B cell (primary cell): ENCODE results near the gene TMEM266. TPM values are rescaled to one million over a fixed set of nuclear protein-coding genes. Genes with fewer than 3 reads are reported as not detected.

ENCODE experiments used
- ATAC-seq: fragments of 200-7000 bp; cut with Tn5 transposase; one replicate; pipeline ENCODE4 v1.10.0; 2021; ENCODE audit warnings: low read depth, mild to moderate bottlenecking, moderate number of reproducible peaks, moderate library complexity
- CTCF ChIA-PET: fragments of 350-600 bp; sonication (Branson Sonifier 250); formaldehyde crosslinking; loops from one replicate; lab custom pipeline; 2021; ENCODE audit warnings: antibody characterized with exemption, inconsistent platforms; lab: Charles Lee
- POLR2A ChIA-PET: fragments of 350-600 bp; sonication (Branson Sonifier 250); formaldehyde crosslinking; loops from one replicate; lab custom pipeline; 2021; ENCODE audit warnings: antibody characterized with exemption; lab: Charles Lee
- DNase-seq: peaks from one replicate; pipeline ENCODE4 v3.0.0; 2013
- H2AFZ ChIP-seq: 2 replicates; pipeline ENCODE4 v1.6.1; 2012; ENCODE audit warnings: mild to moderate bottlenecking, low read depth, low read length; ENCODE audit not compliant: insufficient read depth, poor library complexity, severe bottlenecking
- H3K27ac ChIP-seq, 2 donors: 1 replicate in 1 of 2; 2 replicates in 1 of 2; pipeline ENCODE4 v1.5.1; 2012 to 2013; ENCODE audit warnings: low read length in 2 of 2, mild to moderate bottlenecking in 2 of 2, moderate library complexity in 1 of 2
- H3K27me3 ChIP-seq, 4 experiments: fragments of 200-600 bp in 1 of 4; sonication (generic) in 1 of 4; replicated peaks in 1 of 4; 1 replicate in 2 of 4; 2 replicates in 2 of 4; pipeline versions ENCODE4 v1.6.1 to v1.7.0; 2013 to 2016; ENCODE audit warnings: low read length in 3 of 4, mild to moderate bottlenecking in 2 of 4, mixed read lengths in 1 of 4, moderate library complexity in 1 of 4; ENCODE audit not compliant: insufficient read depth in 4 of 4, control insufficient read depth in 3 of 4; ENCODE audit errors: control extremely low read depth in 1 of 4
- H3K36me3 ChIP-seq, 2 experiments: replicated peaks in 1 of 2; 1 replicate in 1 of 2; 2 replicates in 1 of 2; pipeline versions ENCODE4 v1.6.1 to v1.7.1; 2013; ENCODE audit warnings: low read length in 1 of 2; ENCODE audit not compliant: insufficient read depth in 2 of 2, control insufficient read depth in 1 of 2; ENCODE audit errors: control extremely low read depth in 1 of 2, extremely low read depth in 1 of 2
- H3K4me1 ChIP-seq, 2 donors: fragments of 200-600 bp in 1 of 2; sonication (generic) in 1 of 2; 1 replicate in 1 of 2; 2 replicates in 1 of 2; pipeline versions ENCODE4 v1.5.1 to v1.6.1; 2013 to 2017; ENCODE audit warnings: low read length in 2 of 2; ENCODE audit not compliant: control insufficient read depth in 2 of 2, insufficient read depth in 2 of 2
- H3K4me2 ChIP-seq: replicated peaks from 2 replicates; pipeline ENCODE3; 2012; ENCODE audit warnings: mild to moderate bottlenecking, low read depth, low read length; ENCODE audit not compliant: poor library complexity, severe bottlenecking
- H3K4me3 ChIP-seq, 5 experiments: fragments of 200-600 bp in 1 of 5; sonication (generic) in 1 of 5; 1 replicate in 3 of 5; 2 replicates in 2 of 5; pipeline versions ENCODE4 v1.5.1 to v1.7.0; 2011 to 2016; ENCODE audit warnings: low read length in 4 of 5, mild to moderate bottlenecking in 4 of 5, low read depth in 2 of 5, control low read depth in 1 of 5, moderate library complexity in 1 of 5; ENCODE audit not compliant: insufficient read depth in 1 of 5; ENCODE audit errors: control extremely low read depth in 1 of 5, extremely low read depth in 1 of 5
- H3K79me2 ChIP-seq: fragments of 200-600 bp; sonication (generic); one replicate; pipeline ENCODE4 v1.6.0; 2016; ENCODE audit warnings: low read length; ENCODE audit not compliant: control insufficient read depth, insufficient read depth
- H3K9ac ChIP-seq: fragments of 200-600 bp; sonication (generic); 2 replicates; pipeline ENCODE4 v1.6.1; 2017; ENCODE audit warnings: mild to moderate bottlenecking, low read length, moderate library complexity
- H3K9me3 ChIP-seq, 3 donors: one replicate each; pipeline versions ENCODE4 v1.6.1 to v1.7.1; 2013; ENCODE audit warnings: low read length in 2 of 3; ENCODE audit not compliant: control insufficient read depth in 2 of 3, insufficient read depth in 1 of 3; ENCODE audit errors: control extremely low read depth in 1 of 3
- H4K20me1 ChIP-seq: 2 replicates; pipeline ENCODE4 v1.6.0; 2012; ENCODE audit warnings: mild to moderate bottlenecking, low read length; ENCODE audit not compliant: insufficient read depth, control insufficient read depth, poor library complexity, severe bottlenecking
- H3K27ac Mint-ChIP-seq: one replicate; pipeline ENCODE4 v1.8.0; 2021; ENCODE audit warnings: mixed read lengths
- H3K27me3 Mint-ChIP-seq: one replicate; pipeline ENCODE4 v1.8.0; 2021; ENCODE audit warnings: mixed read lengths
- H3K4me1 Mint-ChIP-seq: one replicate; pipeline ENCODE4 v1.8.0; 2021; ENCODE audit warnings: mixed read lengths
- H3K4me3 Mint-ChIP-seq: one replicate; pipeline ENCODE4 v1.8.0; 2021; ENCODE audit warnings: mixed read lengths
- H3K9me3 Mint-ChIP-seq: one replicate; pipeline ENCODE4 v1.8.0; 2022; ENCODE audit warnings: mixed read lengths; ENCODE audit not compliant: insufficient read depth
- EZH2 ChIP-seq: IDR thresholded peaks from 2 replicates; pipeline ENCODE4 v1.6.1; 2012; ENCODE audit warnings: borderline replicate concordance, low read depth, mild to moderate bottlenecking, moderate library complexity, low read length; ENCODE audit not compliant: insufficient read depth, poor library complexity, severe bottlenecking
- WGBS: methylation state at CpG from one replicate; pipeline ENCODE4 v1.1.5; 2013; ENCODE audit warnings: missing lambda C conversion rate; ENCODE audit not compliant: insufficient coverage; 5-methylcytosine and 5-hydroxymethylcytosine counted together
- intact Hi-C: fragments of 100-400 bp; cut with micrococcal nuclease; formaldehyde crosslinking; loops from one replicate; pipeline ENCODE4 v1.10.0; 2022
- polyA plus RNA-seq: library from polyadenylated mRNA; depleted of rRNA; stranded (reverse); fragments of >200 nt; gene quantifications from 2 replicates; pipeline ENCODE4 v1.2.3, GENCODE V29; 2012
- total RNA-seq, 2 donors: library from RNA; stranded (reverse); fragments of 120-200 nt in 1 of 2; gene quantifications; 1 replicate in 1 of 2; 2 replicates in 1 of 2; pipeline versions ENCODE4 v1.2.3 to v1.2.4, GENCODE V29; 2013 to 2022
- TF ChIP-seq, protein P1 (sequence below): fragments of 200-600 bp; IDR thresholded peaks from one replicate; pipeline ENCODE4 v1.8.0; 2022; ENCODE audit warnings: antibody characterized with exemption, mild to moderate bottlenecking

The TMEM266 gene
- total and polyA plus RNA-seq, 2 donors (not counting 1 experiment from before 2014, with no cell fraction given) = not detected

DNA sequence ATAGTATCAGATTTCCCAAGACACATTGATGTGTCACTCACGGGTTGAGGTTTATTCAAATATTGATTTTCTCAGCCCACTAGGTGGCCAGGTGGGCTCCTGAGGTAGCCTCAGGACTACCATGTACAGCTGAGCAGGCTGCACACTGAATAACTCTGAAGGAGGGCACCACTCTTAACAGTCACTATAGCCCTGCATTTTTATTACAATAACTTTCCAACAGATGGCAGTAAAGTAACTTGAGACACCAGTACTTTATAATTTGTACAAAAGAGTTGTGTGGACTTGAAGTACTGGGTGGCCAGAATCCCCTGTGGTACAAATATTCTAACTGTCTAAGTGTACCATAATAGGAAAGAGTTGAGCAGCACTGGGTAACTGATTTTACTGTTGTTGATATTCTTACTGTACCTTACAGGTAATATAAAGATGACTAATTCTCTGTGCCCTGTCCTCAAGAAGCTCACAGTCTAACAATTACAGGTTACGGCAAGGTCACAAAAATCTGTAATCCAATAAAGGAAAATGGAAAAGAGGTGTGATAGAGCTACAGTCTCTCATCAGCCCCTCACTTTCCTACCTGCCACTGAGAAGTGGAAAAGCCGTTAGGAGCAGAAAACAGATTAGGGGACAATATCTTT is 175.5 kb downstream of the TMEM266 start:
- H3K27ac ChIP-seq = no peak overlapping the region
- H3K36me3 ChIP-seq = peaks cover 0 to 7% of the 10 kb centered on the region in 2 experiments
- CTCF ChIA-PET = interaction anchor here (0.6 to 2.4 kb wide), 20 partner anchors 8 to 797 kb away, joined by 3 to 13 read pairs (median 3); partner anchors contain the start of gene ISL2
- H3K27me3 ChIP-seq = no peaks in the 10 kb centered on the region
- H3K4me2 ChIP-seq = no peak overlapping the region
- H3K27me3 Mint-ChIP-seq = no peaks in the 10 kb centered on the region
- no peak overlapping the region for H2AFZ ChIP-seq
- no peak overlapping the region for H3K9ac ChIP-seq
- TF ChIP-seq, protein P1, sequence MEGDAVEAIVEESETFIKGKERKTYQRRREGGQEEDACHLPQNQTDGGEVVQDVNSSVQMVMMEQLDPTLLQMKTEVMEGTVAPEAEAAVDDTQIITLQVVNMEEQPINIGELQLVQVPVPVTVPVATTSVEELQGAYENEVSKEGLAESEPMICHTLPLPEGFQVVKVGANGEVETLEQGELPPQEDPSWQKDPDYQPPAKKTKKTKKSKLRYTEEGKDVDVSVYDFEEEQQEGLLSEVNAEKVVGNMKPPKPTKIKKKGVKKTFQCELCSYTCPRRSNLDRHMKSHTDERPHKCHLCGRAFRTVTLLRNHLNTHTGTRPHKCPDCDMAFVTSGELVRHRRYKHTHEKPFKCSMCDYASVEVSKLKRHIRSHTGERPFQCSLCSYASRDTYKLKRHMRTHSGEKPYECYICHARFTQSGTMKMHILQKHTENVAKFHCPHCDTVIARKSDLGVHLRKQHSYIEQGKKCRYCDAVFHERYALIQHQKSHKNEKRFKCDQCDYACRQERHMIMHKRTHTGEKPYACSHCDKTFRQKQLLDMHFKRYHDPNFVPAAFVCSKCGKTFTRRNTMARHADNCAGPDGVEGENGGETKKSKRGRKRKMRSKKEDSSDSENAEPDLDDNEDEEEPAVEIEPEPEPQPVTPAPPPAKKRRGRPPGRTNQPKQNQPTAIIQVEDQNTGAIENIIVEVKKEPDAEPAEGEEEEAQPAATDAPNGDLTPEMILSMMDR = peak; percentile 65
- TF ChIP-seq EZH2 = no peak
- no peaks in the 10 kb centered on the region for H3K9me3 Mint-ChIP-seq
- no peaks in the 10 kb centered on the region for H3K79me2 ChIP-seq
- H3K4me1 ChIP-seq = no peaks in the 10 kb centered on the region
- H3K4me1 Mint-ChIP-seq = no peaks in the 10 kb centered on the region
- no peaks in the 10 kb centered on the region for H4K20me1 ChIP-seq
- H3K27ac Mint-ChIP-seq = no peak overlapping the region
- DNase-seq (peak; percentile 45), ATAC-seq (peak; percentile 21)
- H3K9me3 ChIP-seq = no peaks in the 10 kb centered on the region
- H3K4me3 Mint-ChIP-seq = no peak overlapping the region
- H3K4me3 ChIP-seq = no peak overlapping the region
- POLR2A ChIA-PET = no interaction called here
- WGBS = 60% methylated on average over 1 of the region's 3 CpGs
- intact Hi-C loops = loop anchor here (2.0 to 10.0 kb wide), 4 partner anchors 49 to 797 kb away; no protein-coding TSS in a partner anchor

DNA sequence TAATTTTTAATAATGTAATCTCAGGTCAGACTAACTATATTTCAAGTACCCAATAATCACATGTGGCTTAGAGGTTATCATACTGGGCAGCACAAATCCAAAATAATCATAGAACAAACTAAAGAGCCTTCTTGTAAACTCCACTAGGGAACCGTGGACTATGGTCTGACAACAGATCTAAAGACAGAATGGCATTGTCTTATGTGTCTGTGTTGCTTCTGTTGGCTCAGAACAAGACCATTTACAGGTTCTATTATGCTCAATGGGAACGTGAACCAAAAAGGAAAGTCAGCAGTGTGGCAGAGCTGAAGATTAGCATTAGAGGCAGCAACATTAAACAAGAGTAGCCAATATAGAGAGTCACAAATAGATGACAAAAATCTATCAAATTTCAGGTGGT is 176.6 kb downstream of the TMEM266 start:
- DNase-seq (no peak), ATAC-seq (no peak)
- Histone ChIP-seq H3K36me3 (no peaks in the 10 kb centered on the region), H3K4me3 (no peak overlapping the region), H3K27me3 (no peaks in the 10 kb centered on the region), H3K79me2 (no peaks in the 10 kb centered on the region), H2AFZ (no peak overlapping the region), H3K4me2 (no peak overlapping the region), H3K27ac (no peak overlapping the region), H3K9me3 (no peaks in the 10 kb centered on the region), H4K20me1 (no peaks in the 10 kb centered on the region), H3K9ac (no peak overlapping the region), H3K4me1 (no peaks in the 10 kb centered on the region)
- TF ChIP-seq EZH2 = no peak
- TF ChIP-seq, protein P1 = no peak
- Mint-ChIP-seq H3K4me1 (no peaks in the 10 kb centered on the region), H3K4me3 (no peak overlapping the region), H3K27ac (no peak overlapping the region), H3K27me3 (no peaks in the 10 kb centered on the region), H3K9me3 (no peaks in the 10 kb centered on the region)
- ChIA-PET POLR2A (no interaction called here), CTCF (interaction anchor here (0.8 to 2.4 kb wide), 9 partner anchors 8 to 796 kb away, joined by 3 to 13 read pairs (median 3); partner anchors contain the start of gene ISL2)
- intact Hi-C loops = loop anchor here (5.0 to 10.0 kb wide), 3 partner anchors 48 to 796 kb away; no protein-coding TSS in a partner anchor
- 100% methylated on average over 1 of the region's 2 CpGs for WGBS
